ENCODE measurements around the gene MAN1B1.
A peak's percentile ranks its signal among the peaks of the same experiment; 100 is the strongest.
"Not testable (repeated sequence)": the region's sequence is repeated elsewhere in the genome, so short reads cannot be mapped to it uniquely, and the experiment has no call there.

The MAN1B1 gene

GRCh38 chr9:137135154-137135553 is 48.4 kb downstream of the MAN1B1 start:
- peaks cover 79% of the 10 kb centered on the region for H3K27me3 ChIP-seq (ENCODE audit: insufficient read depth, low read length)
- H3K9ac ChIP-seq (ENCODE audit: low read depth, low read length), result not testable (repeated sequence)

DNA sequence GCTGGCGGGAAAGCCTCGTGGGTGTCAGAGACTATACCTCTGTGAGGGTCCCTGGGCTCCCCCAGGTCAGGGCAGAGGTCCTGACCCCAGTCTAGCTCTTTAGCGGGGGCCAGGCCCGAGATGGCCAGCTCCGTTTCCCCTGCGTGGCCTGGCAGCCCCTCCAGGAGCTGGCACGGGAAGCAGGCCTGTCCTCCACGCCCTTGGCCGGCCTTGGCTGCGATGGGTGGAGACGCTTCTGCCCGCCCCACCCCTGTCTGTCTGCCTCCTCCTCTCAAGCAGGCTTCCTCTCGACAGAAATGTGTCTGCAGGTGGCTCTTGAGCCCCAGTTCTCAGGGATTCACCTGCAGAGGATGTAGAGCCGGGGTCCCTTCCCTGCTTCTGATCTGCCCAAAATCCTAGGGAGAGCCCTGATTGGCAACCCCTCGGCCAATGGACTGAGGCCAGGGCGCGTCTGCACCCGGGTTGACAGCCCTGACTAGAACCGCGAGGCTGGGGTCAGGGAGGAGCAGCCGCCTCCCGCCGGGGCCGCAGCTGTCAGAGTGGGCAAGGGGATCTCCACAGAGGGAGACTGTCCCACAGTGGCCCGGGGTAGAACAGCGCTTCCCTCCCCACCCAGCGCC is 49.6 kb downstream of the MAN1B1 start:
- H3K9ac ChIP-seq (ENCODE audit: low read depth, low read length), result no peak overlapping the region
- H3K27me3 ChIP-seq (ENCODE audit: insufficient read depth, low read length), result peaks cover 81% of the 10 kb centered on the region
- H3K9me3 ChIP-seq (ENCODE audit: insufficient read depth, low read depth, low read length), result no peaks in the 10 kb centered on the region
- H3K27ac ChIP-seq (ENCODE audit: low read length), result no peak overlapping the region
- no peaks in the 10 kb centered on the region for H3K36me3 ChIP-seq (ENCODE audit: insufficient read depth, low read depth, low read length)
- no peaks in the 10 kb centered on the region for H3K4me1 ChIP-seq (ENCODE audit: insufficient read depth, low read length)
- H3K4me3 ChIP-seq (ENCODE audit: low read length), result no peak overlapping the region

More at GRCh38 chr9:137135154-137135553, 48.4 kb downstream of the MAN1B1 start:
- H3K36me3 ChIP-seq (ENCODE audit: insufficient read depth, low read depth, low read length); H3K9me3 ChIP-seq (ENCODE audit: insufficient read depth, low read depth, low read length); H3K4me3 ChIP-seq (ENCODE audit: low read length); H3K27ac ChIP-seq (ENCODE audit: low read length); H3K4me1 ChIP-seq (ENCODE audit: insufficient read depth, low read length): not testable (repeated sequence)

- Histone ChIP-seq H3K27ac (ENCODE audit: low read length) (no peak overlapping the region), H3K27me3 (ENCODE audit: insufficient read depth, low read length) (peaks cover 83% of the 10 kb centered on the region), H3K9me3 (ENCODE audit: insufficient read depth, low read depth, low read length) (no peaks in the 10 kb centered on the region), H3K4me1 (ENCODE audit: insufficient read depth, low read length) (no peaks in the 10 kb centered on the region), H3K4me3 (ENCODE audit: low read length) (no peak overlapping the region), H3K36me3 (ENCODE audit: insufficient read depth, low read depth, low read length) (no peaks in the 10 kb centered on the region), H3K9ac (ENCODE audit: low read depth, low read length) (no peak overlapping the region)
Observed at GRCh38 chr9:137136881-137137607, 50.3 kb downstream of the MAN1B1 start.

DNA sequence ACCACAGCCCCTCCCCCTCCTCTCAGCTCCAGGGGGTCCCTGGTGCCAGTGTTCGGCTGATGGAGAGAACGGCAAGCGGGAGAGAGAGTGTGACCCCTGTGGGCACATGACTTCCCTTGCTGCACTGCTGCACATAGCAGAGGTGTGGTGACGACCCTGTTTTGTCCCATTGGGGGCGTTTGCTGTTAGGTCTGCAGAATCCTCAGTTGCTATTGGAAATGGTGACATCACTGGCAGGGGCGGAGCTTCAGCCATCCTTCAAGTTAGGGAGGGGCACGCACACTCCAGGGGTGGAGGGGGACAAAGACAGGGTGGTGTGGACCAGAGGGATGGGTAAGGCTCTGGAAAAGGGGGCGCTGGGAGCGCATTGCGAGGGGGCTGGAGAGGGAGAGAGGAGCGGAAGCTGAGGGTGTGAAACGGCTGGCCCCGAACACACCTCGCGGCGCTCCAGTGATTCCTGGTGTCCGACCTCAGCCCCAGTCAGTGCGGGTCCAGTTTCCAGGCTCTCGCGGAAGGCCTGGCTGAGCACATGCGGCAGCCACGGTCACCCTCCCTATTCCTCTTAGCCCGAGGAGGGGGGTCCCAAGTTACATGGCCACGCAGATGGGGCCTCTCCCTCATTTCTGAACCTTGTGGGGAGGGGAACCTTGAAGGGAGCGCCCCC is 51.4 kb downstream of the MAN1B1 start:
- no peak overlapping the region for H3K9ac ChIP-seq (ENCODE audit: low read depth, low read length)
- H3K4me3 ChIP-seq (ENCODE audit: low read length), result peak overlapping the region; percentile 48; the same call in 1 of the 2 replicates
- H3K36me3 ChIP-seq (ENCODE audit: insufficient read depth, low read depth, low read length), result no peaks in the 10 kb centered on the region
- no peaks in the 10 kb centered on the region for H3K9me3 ChIP-seq (ENCODE audit: insufficient read depth, low read depth, low read length)
- H3K4me1 ChIP-seq (ENCODE audit: insufficient read depth, low read length), result no peaks in the 10 kb centered on the region
- no peak overlapping the region for H3K27ac ChIP-seq (ENCODE audit: low read length)
- peaks cover 88% of the 10 kb centered on the region for H3K27me3 ChIP-seq (ENCODE audit: insufficient read depth, low read length)

DNA sequence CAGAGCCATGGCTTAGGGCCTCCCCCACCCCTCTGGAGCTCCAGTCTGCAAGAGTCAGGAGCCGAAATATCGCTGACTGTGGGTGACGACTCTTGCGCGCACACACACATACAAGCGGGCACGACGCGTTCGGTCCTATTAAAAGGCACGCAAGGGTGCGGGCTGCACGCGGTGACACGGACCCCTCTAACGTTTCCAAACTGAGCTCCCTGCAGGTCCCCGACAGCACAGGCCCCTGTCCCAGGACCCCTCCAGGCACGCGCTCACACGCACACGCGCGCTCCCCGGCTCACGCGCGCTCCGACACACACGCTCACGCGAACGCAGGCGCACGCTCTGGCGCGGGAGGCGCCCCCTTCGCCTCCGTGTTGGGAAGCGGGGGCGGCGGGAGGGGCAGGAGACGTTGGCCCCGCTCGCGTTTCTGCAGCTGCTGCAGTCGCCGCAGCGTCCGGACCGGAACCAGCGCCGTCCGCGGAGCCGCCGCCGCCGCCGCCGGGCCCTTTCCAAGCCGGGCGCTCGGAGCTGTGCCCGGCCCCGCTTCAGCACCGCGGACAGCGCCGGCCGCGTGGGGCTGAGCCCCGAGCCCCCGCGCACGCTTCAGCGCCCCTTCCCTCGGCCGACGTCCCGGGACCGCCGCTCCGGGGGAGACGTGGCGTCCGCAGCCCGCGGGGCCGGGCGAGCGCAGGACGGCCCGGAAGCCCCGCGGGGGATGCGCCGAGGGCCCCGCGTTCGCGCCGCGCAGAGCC is 52.1 kb downstream of the MAN1B1 start, which contains the start of gene GRIN1:
Gene GRIN1, plus strand, starts transcription at position 433 of the 746 bp plus-strand sequence. CDS start 333 bp downstream, outside the sequence.
- Histone ChIP-seq H3K9me3 (ENCODE audit: insufficient read depth, low read depth, low read length) (no peaks in the 10 kb centered on the region), H3K36me3 (ENCODE audit: insufficient read depth, low read depth, low read length) (no peaks in the 10 kb centered on the region), H3K27ac (ENCODE audit: low read length) (no peak within 1 kb of the TSS), H3K4me3 (ENCODE audit: low read length) (peak within 1 kb of the TSS; percentile 48; the same call in 1 of the 2 replicates), H3K4me1 (ENCODE audit: insufficient read depth, low read length) (no peaks in the 10 kb centered on the region), H3K27me3 (ENCODE audit: insufficient read depth, low read length) (peaks cover 89% of the 10 kb centered on the region), H3K9ac (ENCODE audit: low read depth, low read length) (no peak within 1 kb of the TSS)

- Histone ChIP-seq H3K4me3 (ENCODE audit: low read length) (no peak overlapping the region), H3K27me3 (ENCODE audit: insufficient read depth, low read length) (peaks cover 91% of the 10 kb centered on the region)
Observed at GRCh38 chr9:137139468-137140150, 52.8 kb downstream of the MAN1B1 start.

DNA sequence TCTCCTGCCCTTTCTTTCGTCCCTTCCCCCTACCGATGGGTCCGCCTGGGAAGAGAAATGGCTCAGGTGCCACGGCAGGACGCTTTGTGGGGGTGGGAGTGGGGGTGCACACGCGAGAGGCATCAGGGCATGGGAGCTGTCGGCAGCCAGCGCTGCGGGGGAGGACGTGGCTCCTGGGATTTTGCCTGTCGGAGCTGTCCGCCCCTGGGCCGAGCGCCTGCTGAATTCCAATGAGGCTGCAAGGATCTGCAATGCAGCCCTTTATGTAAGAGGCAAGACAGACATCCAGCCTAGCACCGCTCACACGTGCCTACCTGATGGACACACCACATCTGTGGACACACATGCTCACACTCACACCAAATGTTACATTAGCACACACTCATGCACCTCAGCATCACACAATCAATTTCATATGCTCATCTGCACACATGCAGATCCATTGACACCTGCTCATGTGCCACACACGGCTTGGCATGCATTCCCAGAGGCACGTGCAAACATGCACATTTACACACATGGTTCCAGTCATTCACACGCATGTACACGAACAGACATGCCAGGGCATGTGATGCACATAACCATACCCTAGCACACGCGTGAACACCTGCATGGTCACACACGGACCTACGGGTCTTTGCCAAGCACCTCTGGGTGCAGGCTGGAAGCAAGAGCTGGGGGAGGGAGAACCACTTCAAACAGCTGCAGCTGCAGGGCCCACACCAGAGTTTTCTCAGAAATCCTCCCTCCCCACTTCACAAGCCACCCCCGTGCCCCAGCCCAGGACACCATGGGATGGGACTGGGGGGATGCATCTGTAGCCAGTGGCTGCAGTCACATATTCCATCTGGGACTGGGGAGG is 53.6 kb downstream of the MAN1B1 start:
- no peak overlapping the region for H3K27ac ChIP-seq (ENCODE audit: low read length)
- no peak overlapping the region for H3K9ac ChIP-seq (ENCODE audit: low read depth, low read length)
- H3K36me3 ChIP-seq (ENCODE audit: insufficient read depth, low read depth, low read length), result no peaks in the 10 kb centered on the region
- no peak overlapping the region for H3K4me3 ChIP-seq (ENCODE audit: low read length)
- no peaks in the 10 kb centered on the region for H3K9me3 ChIP-seq (ENCODE audit: insufficient read depth, low read depth, low read length)
- H3K27me3 ChIP-seq (ENCODE audit: insufficient read depth, low read length), result peaks cover 87% of the 10 kb centered on the region
- no peaks in the 10 kb centered on the region for H3K4me1 ChIP-seq (ENCODE audit: insufficient read depth, low read length)

More at GRCh38 chr9:137139468-137140150, 52.8 kb downstream of the MAN1B1 start:
- Histone ChIP-seq H3K4me1 (ENCODE audit: insufficient read depth, low read length) (no peaks in the 10 kb centered on the region), H3K9me3 (ENCODE audit: insufficient read depth, low read depth, low read length) (no peaks in the 10 kb centered on the region), H3K27ac (ENCODE audit: low read length) (no peak overlapping the region), H3K36me3 (ENCODE audit: insufficient read depth, low read depth, low read length) (no peaks in the 10 kb centered on the region), H3K9ac (ENCODE audit: low read depth, low read length) (no peak overlapping the region)

- Histone ChIP-seq H3K27me3 (ENCODE audit: insufficient read depth, low read length) (peaks cover 87% of the 10 kb centered on the region), H3K36me3 (ENCODE audit: insufficient read depth, low read depth, low read length) (no peaks in the 10 kb centered on the region), H3K4me3 (ENCODE audit: low read length) (no peak overlapping the region), H3K4me1 (ENCODE audit: insufficient read depth, low read length) (no peaks in the 10 kb centered on the region), H3K27ac (ENCODE audit: low read length) (no peak overlapping the region), H3K9me3 (ENCODE audit: insufficient read depth, low read depth, low read length) (no peaks in the 10 kb centered on the region), H3K9ac (ENCODE audit: low read depth, low read length) (no peak overlapping the region)
Observed at GRCh38 chr9:137141050-137141810, 54.4 kb downstream of the MAN1B1 start.

- H3K9ac ChIP-seq (ENCODE audit: low read depth, low read length), result no peak overlapping the region
- H3K4me1 ChIP-seq (ENCODE audit: insufficient read depth, low read length), result no peaks in the 10 kb centered on the region
- H3K4me3 ChIP-seq (ENCODE audit: low read length), result no peak overlapping the region
- peaks cover 84% of the 10 kb centered on the region for H3K27me3 ChIP-seq (ENCODE audit: insufficient read depth, low read length)
- H3K9me3 ChIP-seq (ENCODE audit: insufficient read depth, low read depth, low read length), result no peaks in the 10 kb centered on the region
- H3K27ac ChIP-seq (ENCODE audit: low read length), result no peak overlapping the region
- H3K36me3 ChIP-seq (ENCODE audit: insufficient read depth, low read depth, low read length), result no peaks in the 10 kb centered on the region
Observed at GRCh38 chr9:137141976-137142936, 55.5 kb downstream of the MAN1B1 start.
